ENCODE measurements around the gene SMG1.

SMG1 gene

GRCh38 chr16:18797746-18798145, 128.5 kb downstream of the SMG1 start (continued):
- no peak for TF ChIP-seq PRDM2 (tag by site-specific recombination; IDR thresholded peaks at IDR 0.05; ENCODE audit: borderline replicate concordance)
- TF ChIP-seq ZNF664 (tag by site-specific recombination; IDR thresholded peaks at IDR 0.05): no peak
- TF ChIP-seq ZNF645 (tag by site-specific recombination; IDR thresholded peaks at IDR 0.05): no peak

GRCh38 chr16:18796377-18796776, 129.8 kb downstream of the SMG1 start:
- no peaks in the 10 kb centered on the region for H3K9me3 ChIP-seq (ENCODE audit: control insufficient read depth, insufficient read depth, low read depth, low read length)
- CTCF ChIA-PET: no interaction called here
- no peak overlapping the region for H3K27ac ChIP-seq (ENCODE audit: extremely low read depth, low read depth, low read length)
- peaks cover 7% of the 10 kb centered on the region; the same call in 1 of the 2 replicates for H3K4me1 ChIP-seq (ENCODE audit: control insufficient read depth, insufficient read depth, low read length)
- POLR2A ChIA-PET: no interaction called here
- peaks cover 42 to 74% of the 10 kb centered on the region in 2 experiments for H3K36me3 ChIP-seq (ENCODE audit: control insufficient read depth in 2 of 2, insufficient read depth in 1 of 2, low read length in 2 of 2)
- no peak overlapping the region for H3K4me3 ChIP-seq (ENCODE audit: low read depth, low read length)
- TF ChIP-seq ZNF623 (tag by site-specific recombination; IDR thresholded peaks at IDR 0.05) (no peak), ZNF560 (tag by site-specific recombination; IDR thresholded peaks at IDR 0.05; ENCODE audit: borderline replicate concordance) (no peak), ELK4 (IDR thresholded peaks at IDR 0.05; ENCODE audit: borderline replicate concordance, low read depth, low read length) (no peak), ZNF518A (tag by site-specific recombination; conservative IDR thresholded peaks at IDR 0.05; ENCODE audit: low read depth) (no peak), ZNF311 (tag by site-specific recombination; IDR thresholded peaks at IDR 0.05; ENCODE audit: borderline replicate concordance) (no peak), ZNF768 (tag by site-specific recombination; IDR thresholded peaks at IDR 0.05) (no peak), ZNF239 (tag by site-specific recombination; IDR thresholded peaks at IDR 0.05) (no peak), REPIN1 (tag by site-specific recombination; IDR thresholded peaks at IDR 0.05; ENCODE audit: low read depth) (no peak), ZBTB20 (tag by site-specific recombination; IDR thresholded peaks at IDR 0.05) (no peak), SP2 (tag by site-specific recombination; IDR thresholded peaks at IDR 0.05) (no peak), ZBTB11 (tag by site-specific recombination; conservative IDR thresholded peaks at IDR 0.05; ENCODE audit: low read depth) (no peak), TSHZ1 (tag by site-specific recombination; IDR thresholded peaks at IDR 0.05; ENCODE audit: borderline replicate concordance) (no peak)

All from HEK293 (cell line).